ENCODE measurements around the gene OSBPL8. TPM values are rescaled to one million over a fixed set of nuclear protein-coding genes. Genes with fewer than 3 reads are reported as not detected.
"Not testable (repeated sequence)": the region's sequence is repeated elsewhere in the genome, so short reads cannot be mapped to it uniquely, and the experiment has no call there.

Gene OSBPL8
- total and polyA plus RNA-seq, 5 experiments from 2014 or later, result 103 to 143 (median 114) TPM

DNA sequence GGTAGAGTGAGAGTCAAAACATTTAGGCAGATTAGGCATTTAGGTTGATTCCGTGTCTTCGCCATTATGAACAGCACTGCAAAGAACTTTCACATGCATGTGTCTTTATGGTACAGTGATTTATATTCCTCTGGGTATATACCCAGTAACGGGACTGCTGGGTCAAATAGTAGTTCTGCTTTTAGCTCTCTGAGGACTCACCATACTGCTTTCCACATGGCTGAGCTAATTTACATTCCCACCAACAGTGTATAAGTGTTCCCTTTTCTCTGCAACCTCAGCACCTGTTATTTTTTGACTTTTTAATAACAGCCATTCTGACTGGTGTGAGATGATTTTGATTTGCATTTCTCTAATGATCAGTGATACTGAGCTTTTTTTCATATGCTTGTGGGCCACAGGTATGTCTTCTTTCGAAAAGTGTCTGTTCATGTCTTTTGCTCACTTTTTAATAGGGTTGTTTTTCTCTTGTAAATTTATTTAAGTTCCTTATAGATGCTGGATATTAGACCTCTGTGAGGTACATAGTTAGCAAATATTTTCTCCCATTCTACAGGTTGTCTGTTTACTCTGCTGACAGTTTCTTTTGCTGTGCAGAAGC is 48.4 kb downstream of the OSBPL8 start:
- POLR2A ChIA-PET, H3K27me3 Mint-ChIP-seq, H3K4me3 Mint-ChIP-seq, DNase-seq: not testable (repeated sequence)
- Mint-ChIP-seq H3K4me1 (peaks cover 20 to 53% (median 48%) of the 10 kb centered on the region in 4 donors), H3K27ac (peak overlapping the region in 4 of 10 donors; percentile 8 to 73 (median 30)), H3K9me3 (peaks cover 0 to 26% (median 12%) of the 10 kb centered on the region in 9 donors), H3K36me3 (peaks cover 19 to 26% (median 21%) of the 10 kb centered on the region in 3 donors)
- peak in 1 of 2 donors; percentile 55 for ATAC-seq

DNA sequence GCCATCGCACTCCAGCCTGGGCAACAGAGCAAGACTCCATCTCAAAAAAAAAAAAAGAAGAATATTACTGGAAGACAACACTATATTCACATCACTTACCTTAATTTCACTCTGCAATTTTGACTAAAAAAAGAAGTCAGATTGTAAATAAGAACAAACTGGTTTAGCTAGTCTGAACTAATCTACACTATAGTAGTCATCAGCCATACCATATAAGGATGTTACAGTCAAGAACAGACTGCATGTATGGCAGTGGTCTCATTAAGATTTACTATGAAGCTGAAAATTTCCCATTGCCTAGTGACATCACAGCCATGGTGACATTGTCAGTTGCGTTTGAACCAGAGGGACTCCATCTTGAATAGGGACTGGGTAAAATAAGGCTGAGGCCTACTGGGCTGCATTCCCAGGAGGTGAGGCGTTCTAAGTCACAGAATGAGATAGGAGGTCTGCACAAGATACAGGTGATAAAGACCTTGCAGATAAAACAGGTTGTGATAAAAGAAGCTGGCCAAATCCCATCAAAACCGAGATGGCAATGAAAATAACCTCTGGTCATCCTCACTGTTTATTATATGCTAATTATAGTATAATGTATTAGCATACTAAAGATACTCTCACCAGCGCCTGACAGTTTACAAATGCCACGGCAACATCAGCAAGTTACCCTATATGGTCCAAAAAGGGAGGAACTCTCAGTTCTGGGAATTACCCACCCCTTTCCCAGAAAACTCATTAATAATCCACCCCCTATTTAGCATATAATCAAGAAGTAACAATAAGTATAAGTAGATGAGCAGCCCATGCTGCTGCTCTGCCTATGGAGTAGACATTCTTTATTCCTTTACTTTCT is 51.2 kb downstream of the OSBPL8 start:
- H3K4me3 Mint-ChIP-seq, result no peak overlapping the region

DNA sequence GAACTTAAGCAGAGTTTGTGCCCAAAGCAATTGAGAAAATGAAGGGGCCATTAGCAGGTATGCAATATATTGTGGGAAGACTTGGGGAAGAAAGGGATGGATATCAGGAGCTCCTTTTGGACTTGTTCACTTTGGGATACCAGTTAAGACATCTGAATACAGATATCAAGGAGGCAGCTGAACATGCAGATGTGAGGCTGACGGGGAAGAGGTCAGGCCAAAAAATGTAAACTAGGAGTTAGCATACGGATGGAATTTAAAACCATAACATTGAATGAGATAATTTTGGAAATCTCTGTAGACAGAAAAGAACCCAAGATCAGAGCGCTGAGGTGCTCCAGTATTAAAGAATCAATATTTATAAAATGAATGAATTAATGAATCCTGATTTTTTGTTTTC is 53.4 kb downstream of the OSBPL8 start:
- peaks cover 0 to 8% (median 3%) of the 10 kb centered on the region in 9 donors for H3K9me3 Mint-ChIP-seq
- no peaks in the 10 kb centered on the region for H3K27me3 Mint-ChIP-seq
- ATAC-seq (no peak), DNase-seq (no peak)
- H3K36me3 Mint-ChIP-seq, result peaks cover 12 to 36% (median 33%) of the 10 kb centered on the region in 3 donors
- peaks cover 29 to 60% (median 48%) of the 10 kb centered on the region in 4 donors for H3K4me1 Mint-ChIP-seq
- peak overlapping the region in 3 of 10 donors; percentile 22 to 63 (median 35) for H3K27ac Mint-ChIP-seq
- POLR2A ChIA-PET, result no interaction called here
- no peak overlapping the region for H3K4me3 Mint-ChIP-seq

More for the DNA sequence above, 51.2 kb downstream of the OSBPL8 start:
- ATAC-seq (peak in 1 of 2 donors; percentile 43), DNase-seq (no peak)
- Mint-ChIP-seq H3K9me3 (peaks cover 0 to 28% (median 8%) of the 10 kb centered on the region in 9 donors), H3K27me3 (no peaks in the 10 kb centered on the region), H3K36me3 (peaks cover 6 to 30% (median 24%) of the 10 kb centered on the region in 3 donors), H3K27ac (peak overlapping the region in 3 of 10 donors; percentile 9 to 40 (median 9)), H3K4me1 (peaks cover 20 to 49% (median 46%) of the 10 kb centered on the region in 4 donors)
- POLR2A ChIA-PET, result no interaction called here

DNA sequence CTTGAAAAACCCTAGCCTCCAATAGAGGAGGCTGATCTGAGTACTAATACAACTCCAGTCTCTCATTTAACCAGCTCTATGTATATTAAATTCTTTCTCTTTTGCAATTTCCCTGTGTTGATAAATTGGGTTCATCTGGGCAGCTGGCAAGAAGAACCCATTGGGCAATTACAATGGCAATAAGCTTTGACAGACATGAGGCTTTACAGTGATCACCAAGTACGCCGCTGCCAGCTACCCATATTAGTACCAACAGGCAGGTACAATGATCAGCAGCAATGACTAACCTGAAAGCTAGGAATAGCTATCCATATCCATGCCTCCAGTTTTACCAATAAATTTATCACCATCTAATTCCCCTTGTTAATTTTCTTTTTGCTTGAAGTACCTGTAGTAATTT is 54.5 kb downstream of the OSBPL8 start:
- H3K9me3 Mint-ChIP-seq, result peaks cover 0 to 8% (median 2%) of the 10 kb centered on the region in 9 donors
- H3K4me1 Mint-ChIP-seq, result peaks cover 32 to 56% (median 48%) of the 10 kb centered on the region in 4 donors
- no peak overlapping the region for H3K4me3 Mint-ChIP-seq
- POLR2A ChIA-PET, result interaction anchor here (0.7 kb wide), 1 partner anchor 422 kb away, joined by 3 read pairs; no protein-coding TSS in a partner anchor
- no peak for DNase-seq
- H3K27ac Mint-ChIP-seq, result peak overlapping the region in 1 of 10 donors; percentile 35
- H3K27me3 Mint-ChIP-seq, result no peaks in the 10 kb centered on the region
- peaks cover 13 to 38% (median 34%) of the 10 kb centered on the region in 3 donors for H3K36me3 Mint-ChIP-seq
- no peak for ATAC-seq

DNA sequence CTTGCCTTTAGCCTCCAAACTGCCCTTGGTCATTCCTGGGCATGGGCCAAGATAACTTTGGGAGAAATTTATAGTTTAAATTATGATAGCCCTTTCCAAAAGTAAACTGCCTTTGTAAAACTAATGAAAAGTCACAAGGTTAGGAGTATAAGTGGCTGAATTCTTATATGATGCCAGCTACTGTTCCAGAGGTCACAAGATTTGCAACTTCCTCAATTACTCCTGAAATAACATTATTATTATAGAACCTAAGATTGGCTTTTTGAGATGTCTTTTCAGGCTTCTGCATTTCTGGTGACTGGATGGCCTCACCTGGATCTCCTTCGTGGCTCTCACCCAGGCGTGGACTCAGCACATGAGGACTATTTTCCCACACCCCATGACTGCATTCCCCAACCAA is 55.0 kb downstream of the OSBPL8 start:
- H3K9me3 Mint-ChIP-seq, result peaks cover 0 to 8% (median 2%) of the 10 kb centered on the region in 9 donors
- H3K27me3 Mint-ChIP-seq, result no peaks in the 10 kb centered on the region
- peaks cover 33 to 53% (median 49%) of the 10 kb centered on the region in 4 donors for H3K4me1 Mint-ChIP-seq
- H3K27ac Mint-ChIP-seq, result no peak overlapping the region
- POLR2A ChIA-PET, result no interaction called here
- peaks cover 17 to 39% (median 34%) of the 10 kb centered on the region in 3 donors for H3K36me3 Mint-ChIP-seq
- no peak overlapping the region for H3K4me3 Mint-ChIP-seq
- ATAC-seq (no peak), DNase-seq (no peak)

DNA sequence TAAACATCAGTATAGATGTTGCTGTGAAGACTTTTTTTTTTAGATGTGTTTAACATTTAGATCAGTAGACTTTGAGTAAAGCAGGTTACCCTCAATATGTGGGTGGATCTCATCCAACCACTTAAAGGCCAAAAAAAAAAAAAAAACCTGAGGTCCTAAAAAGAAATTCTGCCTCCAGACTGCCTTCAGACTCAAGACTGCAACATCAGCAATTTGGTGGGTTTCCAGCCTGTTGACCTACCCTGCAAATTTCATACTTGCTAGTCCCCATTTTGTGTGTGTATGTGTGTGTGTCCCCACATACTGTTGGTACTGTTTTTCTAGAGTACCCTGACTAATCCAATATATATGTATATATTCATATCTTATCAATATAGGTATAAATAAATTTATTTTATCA is 55.6 kb downstream of the OSBPL8 start:
- ATAC-seq (no peak), DNase-seq (no peak)
- peaks cover 32 to 51% (median 47%) of the 10 kb centered on the region in 4 donors for H3K4me1 Mint-ChIP-seq
- POLR2A ChIA-PET, result interaction anchor here (0.7 kb wide), 1 partner anchor 9 kb away, joined by 4 read pairs; no protein-coding TSS in a partner anchor
- H3K9me3 Mint-ChIP-seq, result peaks cover 0 to 8% (median 2%) of the 10 kb centered on the region in 9 donors
- no peaks in the 10 kb centered on the region for H3K27me3 Mint-ChIP-seq
- H3K4me3 Mint-ChIP-seq, result no peak overlapping the region
- H3K36me3 Mint-ChIP-seq, result peaks cover 17 to 39% (median 34%) of the 10 kb centered on the region in 3 donors
- no peak overlapping the region for H3K27ac Mint-ChIP-seq

DNA sequence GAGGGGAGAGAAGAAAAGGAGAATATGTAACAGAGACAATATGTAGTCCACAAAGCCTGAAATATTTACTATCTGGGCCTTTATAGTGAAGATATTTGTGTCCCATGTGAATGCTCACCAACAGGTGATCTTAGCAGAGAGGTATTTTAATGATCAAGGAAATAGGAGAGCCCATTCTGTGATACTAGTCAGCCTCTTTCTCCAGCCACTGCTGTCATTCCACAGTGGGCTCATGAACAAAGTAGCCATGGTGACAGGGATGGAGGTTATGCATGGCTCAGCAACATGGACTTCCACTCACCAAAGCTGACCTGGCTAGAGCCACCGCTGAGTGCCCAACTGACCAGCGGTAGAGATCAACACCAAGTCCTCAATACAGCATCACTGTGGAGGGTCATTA is 58.2 kb downstream of the OSBPL8 start:
- H3K9me3 Mint-ChIP-seq, result peaks cover 0 to 8% (median 2%) of the 10 kb centered on the region in 9 donors
- no peaks in the 10 kb centered on the region for H3K27me3 Mint-ChIP-seq
- POLR2A ChIA-PET, result no interaction called here
- peak overlapping the region in 2 of 10 donors; percentile 54 to 61 for H3K27ac Mint-ChIP-seq
- no peak overlapping the region for H3K4me3 Mint-ChIP-seq
- DNase-seq, result no peak
- H3K36me3 Mint-ChIP-seq, result peaks cover 17 to 37% (median 36%) of the 10 kb centered on the region in 3 donors
- peaks cover 32 to 49% (median 43%) of the 10 kb centered on the region in 4 donors for H3K4me1 Mint-ChIP-seq
- no peak for ATAC-seq

DNA sequence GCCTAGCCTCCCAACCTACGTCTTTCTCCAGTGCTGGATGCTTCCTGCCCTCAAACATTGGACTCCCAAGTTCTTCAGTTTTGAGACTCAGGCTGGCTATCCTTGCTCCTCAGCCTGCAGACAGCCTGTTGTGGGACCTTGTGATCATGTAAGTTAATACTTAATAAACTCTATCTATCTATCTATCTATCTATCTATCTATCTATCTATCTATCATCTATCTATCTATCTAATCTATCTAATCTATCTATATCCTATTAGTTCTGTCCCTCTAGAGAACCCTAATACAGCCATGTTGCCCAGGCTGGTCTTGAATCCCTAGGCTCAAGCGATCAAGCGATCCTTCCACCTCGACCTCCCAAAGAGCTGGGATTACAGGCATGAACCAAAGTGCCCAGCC is 60.4 kb downstream of the OSBPL8 start:
- H3K27ac Mint-ChIP-seq, H3K4me3 Mint-ChIP-seq, H3K27me3 Mint-ChIP-seq, ATAC-seq, DNase-seq, POLR2A ChIA-PET: not testable (repeated sequence)
- peaks cover 28 to 48% (median 32%) of the 10 kb centered on the region in 4 donors for H3K4me1 Mint-ChIP-seq
- peaks cover 35 to 47% (median 41%) of the 10 kb centered on the region in 3 donors for H3K36me3 Mint-ChIP-seq
- peaks cover 8 to 28% (median 15%) of the 10 kb centered on the region in 9 donors for H3K9me3 Mint-ChIP-seq

DNA sequence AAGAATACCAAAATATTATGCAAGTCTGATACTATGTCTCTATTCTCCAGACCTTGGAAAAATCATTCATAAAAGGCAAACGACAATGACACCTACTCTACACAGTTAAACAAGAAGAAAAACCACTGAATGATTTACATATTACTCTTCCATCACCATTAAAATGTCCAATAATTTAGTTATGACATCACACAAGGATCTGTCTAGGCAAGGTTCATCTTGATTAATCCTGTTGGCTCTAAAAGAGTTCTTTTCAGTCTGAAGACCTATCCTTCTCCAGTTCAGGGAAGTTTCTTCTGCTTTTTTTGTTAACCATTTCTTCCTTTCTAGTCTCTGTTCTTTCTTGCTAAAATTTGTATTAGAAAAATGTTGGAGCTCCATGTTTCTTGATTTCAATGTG is 64.0 kb downstream of the OSBPL8 start:
- DNase-seq, result no peak
- POLR2A ChIA-PET, result interaction anchor here (0.6 kb wide), 1 partner anchor 8 kb away, joined by 4 read pairs; no protein-coding TSS in a partner anchor
- Mint-ChIP-seq H3K4me3 (no peak overlapping the region), H3K36me3 (peaks cover 35 to 47% (median 45%) of the 10 kb centered on the region in 3 donors), H3K4me1 (peaks cover 18 to 35% (median 23%) of the 10 kb centered on the region in 4 donors), H3K27me3 (no peaks in the 10 kb centered on the region), H3K27ac (peak overlapping the region in 1 of 10 donors; percentile 49), H3K9me3 (peaks cover 13 to 36% (median 21%) of the 10 kb centered on the region in 9 donors)
- ATAC-seq, result no peak

DNA sequence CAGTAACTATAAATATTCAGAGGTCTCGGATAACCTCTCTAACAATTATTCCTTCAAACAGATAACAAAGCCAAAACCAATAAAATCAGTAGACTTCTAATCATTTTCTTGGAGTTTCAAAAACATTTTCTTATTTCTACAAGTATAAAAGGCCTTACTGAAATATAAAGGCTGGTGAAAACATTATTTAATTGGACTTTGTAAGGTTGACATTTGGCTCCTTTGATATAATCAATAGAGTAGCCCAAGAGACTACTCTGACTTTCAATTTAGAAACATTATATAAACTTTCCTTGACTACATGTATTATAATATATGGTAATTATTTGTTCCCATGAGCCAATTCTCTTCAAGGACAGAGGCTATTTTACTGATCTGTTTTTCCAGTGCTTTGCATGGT is 68.3 kb downstream of the OSBPL8 start:
- peak overlapping the region in 1 of 10 donors; percentile 59 for H3K27ac Mint-ChIP-seq
- H3K9me3 Mint-ChIP-seq, result peaks cover 13 to 35% (median 21%) of the 10 kb centered on the region in 9 donors
- no peak for DNase-seq
- no peak overlapping the region for H3K4me3 Mint-ChIP-seq
- no peaks in the 10 kb centered on the region for H3K27me3 Mint-ChIP-seq
- peaks cover 26 to 42% (median 37%) of the 10 kb centered on the region in 4 donors for H3K4me1 Mint-ChIP-seq
- H3K36me3 Mint-ChIP-seq, result peaks cover 30 to 61% (median 44%) of the 10 kb centered on the region in 3 donors
- ATAC-seq, result no peak
- POLR2A ChIA-PET, result no interaction called here

DNA sequence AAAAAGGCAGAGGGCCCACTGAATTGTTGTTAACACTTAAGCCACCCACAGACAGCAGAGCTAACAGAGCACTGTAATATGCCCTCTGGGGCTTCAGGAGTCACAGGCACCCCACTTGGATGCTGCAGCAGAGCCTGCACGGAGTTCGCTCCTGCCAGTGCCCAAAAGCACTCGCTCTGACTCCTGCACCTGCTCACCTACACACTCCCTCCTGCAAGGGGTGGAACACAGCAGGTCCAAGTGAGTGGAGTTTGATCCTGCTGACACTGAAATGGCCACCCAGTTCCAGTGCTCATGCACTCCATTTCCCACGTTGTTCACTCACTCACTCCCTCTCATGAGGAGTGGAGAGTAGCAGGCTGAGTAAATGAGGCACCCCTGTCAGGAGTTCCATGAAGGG is 68.8 kb downstream of the OSBPL8 start:
- no peak for ATAC-seq
- POLR2A ChIA-PET, result no interaction called here
- Mint-ChIP-seq H3K9me3 (peaks cover 10 to 30% (median 21%) of the 10 kb centered on the region in 9 donors), H3K27me3 (no peaks in the 10 kb centered on the region), H3K4me1 (peaks cover 26 to 39% (median 34%) of the 10 kb centered on the region in 4 donors), H3K36me3 (peaks cover 25 to 59% (median 42%) of the 10 kb centered on the region in 3 donors), H3K4me3 (no peak overlapping the region), H3K27ac (peak overlapping the region in 2 of 10 donors; percentile 42 to 59)
- no peak for DNase-seq

DNA sequence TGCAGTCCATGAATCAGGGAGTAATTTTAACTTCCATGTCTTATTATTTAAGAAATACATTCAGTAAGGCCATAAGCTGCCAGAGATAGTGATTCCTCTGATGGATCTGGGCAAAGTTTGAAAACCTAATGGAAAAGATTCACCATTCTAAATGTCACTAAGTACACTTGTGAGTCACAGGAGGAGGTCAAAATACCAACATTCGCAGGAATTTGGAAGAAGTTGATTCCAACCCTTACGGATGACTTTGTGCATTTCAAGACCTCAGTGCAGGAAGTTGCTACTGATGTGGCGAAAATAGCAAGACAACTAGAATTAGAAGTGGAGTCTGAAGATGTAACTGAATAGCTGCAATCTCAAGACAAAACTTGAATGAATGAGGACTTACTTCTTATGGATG is 69.8 kb downstream of the OSBPL8 start:
- ATAC-seq (no peak), DNase-seq (no peak)
- H3K27me3 Mint-ChIP-seq, result no peaks in the 10 kb centered on the region
- H3K4me1 Mint-ChIP-seq, result peaks cover 25 to 37% (median 33%) of the 10 kb centered on the region in 4 donors
- H3K27ac Mint-ChIP-seq, result peak overlapping the region in 4 of 10 donors; percentile 2 to 59 (median 18)
- peaks cover 18 to 58% (median 35%) of the 10 kb centered on the region in 3 donors for H3K36me3 Mint-ChIP-seq
- POLR2A ChIA-PET, result no interaction called here
- no peak overlapping the region for H3K4me3 Mint-ChIP-seq
- H3K9me3 Mint-ChIP-seq, result peaks cover 7 to 23% (median 19%) of the 10 kb centered on the region in 9 donors

Data from naive thymus-derived CD8-positive, alpha-beta T cell (primary cell).